Endothelial cell of umbilical vein (primary cell): ENCODE data around the gene MORC3. TPM values are rescaled to one million over a fixed set of nuclear protein-coding genes. Genes with fewer than 3 reads are reported as not detected.

ENCODE experiments used
- BruUV-seq: library from RNA; stranded (reverse); fragments of 400-500 nt; replicated peaks from 2 replicates; lab custom pipeline; 2021; lab: Mats Ljungman, UMichigan
- CTCF ChIA-PET: fragments of 300-600, 350-600 bp; sonication (Branson Sonifier 250); formaldehyde crosslinking; loops from one replicate; lab custom pipeline; 2021; ENCODE audit warnings: antibody characterized with exemption, inconsistent platforms; lab: Charles Lee
- POLR2A ChIA-PET: fragments of 300-600, 350-600 bp; sonication (Branson Sonifier 250); formaldehyde crosslinking; loops from one replicate; lab custom pipeline; 2021; ENCODE audit warnings: antibody characterized with exemption, inconsistent platforms; lab: Charles Lee
- DNase-seq: peaks from one replicate; pipeline ENCODE4 v3.0.0-alpha.2; 2011; ENCODE audit warnings: low read depth, low spot score
- FAIRE-seq: peaks from 2 replicates; lab custom pipeline; 2011; peaks lifted over from hg19 to GRCh38; lab: Jason Lieb, UNC
- H2AFZ ChIP-seq: 2 replicates; pipeline ENCODE4 v1.6.0; 2012; ENCODE audit warnings: low read depth, low read length, control low read depth, inconsistent platforms
- H3K27ac ChIP-seq: 2 replicates; pipeline ENCODE4 v1.5.1; 2011; ENCODE audit warnings: low read depth, mild to moderate bottlenecking, control low read depth, low read length, moderate library complexity; ENCODE audit not compliant: insufficient read depth
- H3K27me3 ChIP-seq, 2 experiments: 2 replicates each; pipeline versions ENCODE4 v1.6.0 to v1.6.1; 2011; ENCODE audit warnings: low read length in 2 of 2, mixed read lengths in 1 of 2; ENCODE audit not compliant: control insufficient read depth in 2 of 2, insufficient read depth in 2 of 2
- H3K36me3 ChIP-seq, 2 experiments: 2 replicates in 1 of 2; 3 replicates in 1 of 2; pipeline ENCODE4 v1.5.1; 2011; ENCODE audit warnings: low read length in 2 of 2, mild to moderate bottlenecking in 1 of 2, moderate library complexity in 1 of 2; ENCODE audit not compliant: control insufficient read depth in 2 of 2, insufficient read depth in 2 of 2; ENCODE audit errors: extremely low read depth in 1 of 2
- H3K4me1 ChIP-seq: 3 replicates; pipeline ENCODE4 v1.5.1; 2011; ENCODE audit warnings: mild to moderate bottlenecking, low read length; ENCODE audit not compliant: control insufficient read depth, insufficient read depth; ENCODE audit errors: extremely low read depth
- H3K4me2 ChIP-seq: 2 replicates; pipeline ENCODE4 v1.6.1; 2011; ENCODE audit warnings: low read length, control low read depth, mixed read lengths; ENCODE audit not compliant: insufficient read depth
- H3K4me3 ChIP-seq, 3 experiments: fragments of 200-600 bp in 1 of 3; sonication (generic), shearing (Covaris generic) in 1 of 3; replicated peaks in 1 of 3; 2 replicates each; pipeline ENCODE4 v1.5.1; 2011 to 2016; ENCODE audit warnings: control low read depth in 3 of 3, low read length in 3 of 3, mild to moderate bottlenecking in 2 of 3, inconsistent platforms in 1 of 3, low read depth in 1 of 3, moderate library complexity in 1 of 3; ENCODE audit not compliant: insufficient read depth in 1 of 3
- H3K79me2 ChIP-seq: 2 replicates; pipeline ENCODE4 v1.6.0; 2012; ENCODE audit warnings: low read length, inconsistent platforms; ENCODE audit not compliant: control insufficient read depth, insufficient read depth
- H3K9ac ChIP-seq: replicated peaks from 2 replicates; pipeline ENCODE3; 2011; ENCODE audit warnings: low read length, control low read depth; ENCODE audit not compliant: insufficient read depth; ENCODE audit errors: extremely low read depth
- H3K9me1 ChIP-seq: replicated peaks from 3 replicates; pipeline ENCODE4 v1.6.0; 2011; ENCODE audit warnings: mild to moderate bottlenecking, low read length; ENCODE audit not compliant: control insufficient read depth, insufficient read depth; ENCODE audit errors: extremely low read depth
- H3K9me3 ChIP-seq: replicated peaks from 2 replicates; pipeline ENCODE4 v1.5.1; 2012; ENCODE audit warnings: low read length, inconsistent platforms; ENCODE audit not compliant: control insufficient read depth, insufficient read depth
- H4K20me1 ChIP-seq: replicated peaks from 2 replicates; pipeline ENCODE3; 2011; ENCODE audit warnings: mild to moderate bottlenecking, low read length; ENCODE audit not compliant: control insufficient read depth, insufficient read depth; ENCODE audit errors: extremely low read depth
- EZH2 ChIP-seq: IDR thresholded peaks from 2 replicates; pipeline ENCODE4 v1.6.1; 2012; ENCODE audit warnings: borderline replicate concordance, low read depth, mild to moderate bottlenecking, moderate library complexity, low read length, inconsistent platforms; ENCODE audit not compliant: severe bottlenecking
- FOS ChIP-seq: IDR thresholded peaks from 2 replicates; pipeline ENCODE4 v1.6.1; 2011; ENCODE audit warnings: mild to moderate bottlenecking, low read length, moderate library complexity, borderline replicate concordance; ENCODE audit not compliant: insufficient read depth
- GATA2 ChIP-seq: IDR thresholded peaks from 2 replicates; pipeline ENCODE4 v1.7.0; 2011; ENCODE audit warnings: low read depth, mild to moderate bottlenecking, moderate library complexity, mixed read lengths, low read length; ENCODE audit not compliant: insufficient read length, insufficient read depth
- JUN ChIP-seq: IDR thresholded peaks from 2 replicates; pipeline ENCODE4 v1.6.1; 2011; ENCODE audit warnings: borderline replicate concordance, low read depth; ENCODE audit not compliant: insufficient read length, insufficient read depth
- POLR2A ChIP-seq: IDR thresholded peaks from 2 replicates; pipeline ENCODE4 v1.6.1; 2012; ENCODE audit warnings: low read depth, mild to moderate bottlenecking, control low read depth, low read length
- POLR2AphosphoS5 ChIP-seq: IDR thresholded peaks from 2 replicates; pipeline ENCODE4 v1.6.1; 2012; ENCODE audit warnings: low read depth, mild to moderate bottlenecking, control low read depth, low read length, moderate library complexity; ENCODE audit not compliant: insufficient read depth
- dilution Hi-C: fragments of 300-500 bp; cut with MboI; formaldehyde crosslinking; loops from one replicate; pipeline ENCODE4 v1.15.0; 2019; ENCODE audit warnings: low sequenced_read_pairs; ENCODE audit not compliant: extremely low pct_ligation_motif_present
- intact Hi-C: fragments of 100-400 bp; cut with micrococcal nuclease; formaldehyde crosslinking; loops from one replicate; pipeline ENCODE4 v1.10.0; 2022
- polyA plus RNA-seq, 4 experiments: library from polyadenylated mRNA; depleted of rRNA in 3 of 4; stranded (reverse) in 3 of 4; unstranded in 1 of 4; fragments of >200 nt; gene quantifications; 2 replicates each; pipeline versions ENCODE4 v1.2.1 to v1.2.3, GENCODE V29; 2011 to 2012; ENCODE audit warnings: missing spikeins in 1 of 4
- total RNA-seq: library from RNA; stranded (reverse); gene quantifications from 2 replicates; pipeline ENCODE4 v1.2.3, GENCODE V29; 2021
- TF ChIP-seq, protein P1 (sequence below), 2 donors: IDR thresholded peaks; 1 replicate in 1 of 2; 2 replicates in 1 of 2; pipeline ENCODE4 v1.5.1; 2011; ENCODE audit warnings: low read length in 2 of 2, mild to moderate bottlenecking in 2 of 2, moderate library complexity in 2 of 2, control low read depth in 1 of 2, inconsistent platforms in 1 of 2, low read depth in 1 of 2; ENCODE audit not compliant: insufficient read depth in 1 of 2; ENCODE audit errors: extremely low read depth in 1 of 2
- TF ChIP-seq, protein P2 (sequence below): IDR thresholded peaks from 2 replicates; pipeline ENCODE4 v1.6.1; 2011; ENCODE audit not compliant: insufficient read depth, insufficient read length

Gene MORC3
- total and polyA plus RNA-seq, 2 donors (not counting 3 experiments of a cell fraction or from before 2014, with no cell fraction given), result 7.3 to 25.3 TPM

DNA sequence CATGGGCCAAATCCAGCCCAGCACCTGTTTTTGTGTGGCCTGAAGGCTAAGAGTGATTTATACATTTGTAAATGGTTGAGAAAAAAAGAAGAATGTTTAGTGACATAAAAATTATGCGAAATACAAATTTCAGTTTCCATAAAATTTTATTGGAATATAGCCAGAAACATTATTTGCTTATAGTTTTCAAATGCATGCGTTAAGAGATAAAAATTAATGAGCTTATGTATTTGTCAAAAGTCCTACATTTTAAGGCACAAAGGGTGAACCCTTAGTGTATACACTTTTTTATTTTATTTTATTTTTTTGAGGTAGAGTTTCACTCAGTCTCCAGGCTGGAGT is 2.1 kb downstream of the MORC3 start:
- H3K4me3 ChIP-seq, result peak overlapping the region in 1 of 3 experiments; percentile 97
- no peaks in the 10 kb centered on the region for H3K27me3 ChIP-seq
- intact Hi-C loops (loop anchor here (5.0 kb wide), 1 partner anchor 185 kb away; the partner anchor contains the start of gene CBR3), dilution Hi-C loops (no loop called here)
- no TSS peak for BruUV-seq
- H3K36me3 ChIP-seq, result no peaks in the 10 kb centered on the region
- peak overlapping the region; percentile 95 for H3K4me2 ChIP-seq
- no peaks in the 10 kb centered on the region for H3K9me3 ChIP-seq
- DNase-seq (no peak), FAIRE-seq (no peak)
- ChIA-PET CTCF (interaction anchor here (1.2 to 3.8 kb wide), 2 partner anchors 8 to 181 kb away, joined by 3 to 29 read pairs; no protein-coding TSS in a partner anchor), POLR2A (no interaction called here)
- H4K20me1 ChIP-seq, result no peaks in the 10 kb centered on the region
- TF ChIP-seq, protein P1, sequence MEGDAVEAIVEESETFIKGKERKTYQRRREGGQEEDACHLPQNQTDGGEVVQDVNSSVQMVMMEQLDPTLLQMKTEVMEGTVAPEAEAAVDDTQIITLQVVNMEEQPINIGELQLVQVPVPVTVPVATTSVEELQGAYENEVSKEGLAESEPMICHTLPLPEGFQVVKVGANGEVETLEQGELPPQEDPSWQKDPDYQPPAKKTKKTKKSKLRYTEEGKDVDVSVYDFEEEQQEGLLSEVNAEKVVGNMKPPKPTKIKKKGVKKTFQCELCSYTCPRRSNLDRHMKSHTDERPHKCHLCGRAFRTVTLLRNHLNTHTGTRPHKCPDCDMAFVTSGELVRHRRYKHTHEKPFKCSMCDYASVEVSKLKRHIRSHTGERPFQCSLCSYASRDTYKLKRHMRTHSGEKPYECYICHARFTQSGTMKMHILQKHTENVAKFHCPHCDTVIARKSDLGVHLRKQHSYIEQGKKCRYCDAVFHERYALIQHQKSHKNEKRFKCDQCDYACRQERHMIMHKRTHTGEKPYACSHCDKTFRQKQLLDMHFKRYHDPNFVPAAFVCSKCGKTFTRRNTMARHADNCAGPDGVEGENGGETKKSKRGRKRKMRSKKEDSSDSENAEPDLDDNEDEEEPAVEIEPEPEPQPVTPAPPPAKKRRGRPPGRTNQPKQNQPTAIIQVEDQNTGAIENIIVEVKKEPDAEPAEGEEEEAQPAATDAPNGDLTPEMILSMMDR (IDR thresholded peaks at IDR 0.05; ENCODE audit: extremely low read depth in 1 of 2, insufficient read depth in 1 of 2, low read depth in 1 of 2, low read length in 2 of 2), result no peak
- TF ChIP-seq FOS, result no peak
- TF ChIP-seq, protein P2, sequence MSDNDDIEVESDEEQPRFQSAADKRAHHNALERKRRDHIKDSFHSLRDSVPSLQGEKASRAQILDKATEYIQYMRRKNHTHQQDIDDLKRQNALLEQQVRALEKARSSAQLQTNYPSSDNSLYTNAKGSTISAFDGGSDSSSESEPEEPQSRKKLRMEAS, result no peak
- no peak for TF ChIP-seq GATA2
- no peak for TF ChIP-seq POLR2AphosphoS5
- TF ChIP-seq JUN, result no peak
- TF ChIP-seq EZH2, result no peak
- no peak for TF ChIP-seq POLR2A
- H3K79me2 ChIP-seq, result peaks cover 66% of the 10 kb centered on the region
- no peaks in the 10 kb centered on the region for H3K9me1 ChIP-seq
- peak overlapping the region; percentile 80 for H3K9ac ChIP-seq
- H3K4me1 ChIP-seq, result peaks cover 19% of the 10 kb centered on the region
- no peak overlapping the region for H2AFZ ChIP-seq
- H3K27ac ChIP-seq, result peak overlapping the region; percentile 83
